ENCODE measurements around the gene CIBAR2.

GRCh38 chr16:85094176-85094805 is 18.0 kb downstream of the CIBAR2 start:
- no peak for TF ChIP-seq POLR2A (IDR thresholded peaks at IDR 0.05; ENCODE audit: low read length)
- no peak for TF ChIP-seq GATA1 (IDR thresholded peaks at IDR 0.05; ENCODE audit: low read depth, low read length)

Measured in erythroblast (primary cell).